HepG2 (cell line): Measurements from ENCODE around the gene TSC22D2. TPM values are rescaled to one million over a fixed set of nuclear protein-coding genes. Genes with fewer than 3 reads are reported as not detected.

Experiments
- ATAC-seq: fragments of 200-7000 bp; cut with Tn5 transposase; 3 replicates; pipeline ENCODE4 v1.9.1; 2020; ENCODE audit warnings: mild to moderate bottlenecking, moderate library complexity
- BruUV-seq: library from RNA; stranded (reverse); fragments of 400-500 nt; replicated peaks from 2 replicates; lab custom pipeline; 2021; lab: Mats Ljungman, UMichigan
- CTCF ChIA-PET: fragments of 300-600 bp; formaldehyde crosslinking; extraction: SDS; loops from one replicate; lab custom pipeline; 2021; ENCODE audit warnings: low total read pairs, inconsistent platforms, low intra/inter-chr PET ratio; lab: Yijun Ruan, JAX
- POLR2A ChIA-PET: fragments of 350-600 bp; sonication (Branson Sonifier 250); formaldehyde crosslinking; loops from one replicate; lab custom pipeline; 2020; ENCODE audit warnings: antibody characterized with exemption, inconsistent platforms; lab: Yijun Ruan, JAX
- DNase-seq: peaks from one replicate; pipeline ENCODE4 v3.0.0-alpha.2; 2015; ENCODE audit warnings: low spot score
- FAIRE-seq: peaks from 3 replicates; lab custom pipeline; 2011; peaks lifted over from hg19 to GRCh38; lab: Jason Lieb, UNC
- H2AFZ ChIP-seq: one replicate; pipeline ENCODE4 v1.6.1; 2011; ENCODE audit warnings: low read length, inconsistent platforms
- H3K27ac ChIP-seq: fragments of 300-600 bp; 3 replicates; pipeline ENCODE4 v1.8.0; 2011; ENCODE audit warnings: mixed run types, mild to moderate bottlenecking, mixed read lengths, low read length, inconsistent platforms; ENCODE audit not compliant: insufficient read depth; ENCODE audit errors: extremely low read length
- H3K27me3 ChIP-seq, 2 experiments: fragments of 200-600 bp in 1 of 2; 2 replicates in 1 of 2; 3 replicates in 1 of 2; pipeline versions ENCODE4 v1.6.0 to v1.8.0; 2011; ENCODE audit warnings: low read length in 2 of 2, mild to moderate bottlenecking in 2 of 2, moderate library complexity in 2 of 2, inconsistent platforms in 1 of 2; ENCODE audit not compliant: insufficient read depth in 2 of 2, control insufficient read depth in 1 of 2
- H3K36me3 ChIP-seq, 2 experiments: fragments of 200-600 bp in 1 of 2; replicated peaks in 1 of 2; 2 replicates in 1 of 2; 3 replicates in 1 of 2; pipeline versions ENCODE4 v1.5.1 to v1.8.0; 2011; ENCODE audit warnings: low read length in 2 of 2, inconsistent platforms in 1 of 2; ENCODE audit not compliant: insufficient read depth in 2 of 2, control insufficient read depth in 1 of 2
- H3K4me1 ChIP-seq: 2 replicates; pipeline ENCODE4 v1.5.1; 2012; ENCODE audit warnings: low read length, inconsistent platforms; ENCODE audit not compliant: insufficient read depth
- H3K4me2 ChIP-seq: 2 replicates; pipeline ENCODE4 v1.6.0; 2011; ENCODE audit warnings: low read depth, low read length, inconsistent platforms
- H3K4me3 ChIP-seq, 3 experiments: fragments of 200-600 bp in 1 of 3; sonication (generic), shearing (Covaris generic) in 1 of 3; replicated peaks in 1 of 3; 2 replicates each; pipeline ENCODE4 v1.5.1; 2011 to 2016; ENCODE audit warnings: low read length in 3 of 3, inconsistent platforms in 2 of 3, low read depth in 2 of 3, mild to moderate bottlenecking in 2 of 3, control low read depth in 1 of 3, mixed read lengths in 1 of 3; ENCODE audit not compliant: insufficient read depth in 1 of 3
- H3K79me2 ChIP-seq: one replicate; pipeline ENCODE4 v1.6.1; 2011; ENCODE audit warnings: low read length, inconsistent platforms; ENCODE audit not compliant: insufficient read depth
- H3K9ac ChIP-seq: 2 replicates; pipeline ENCODE4 v1.6.0; 2011; ENCODE audit warnings: mild to moderate bottlenecking, low read depth, low read length, inconsistent platforms; ENCODE audit not compliant: insufficient read depth
- H3K9me3 ChIP-seq: 2 replicates; pipeline ENCODE4 v1.5.1; 2012; ENCODE audit warnings: mild to moderate bottlenecking, low read length
- H4K20me1 ChIP-seq: 2 replicates; pipeline ENCODE4 v1.6.0; 2011; ENCODE audit warnings: inconsistent platforms, mild to moderate bottlenecking, low read length, moderate library complexity; ENCODE audit not compliant: insufficient read depth
- GABPB1 ChIP-seq: IDR thresholded peaks from 2 replicates; pipeline ENCODE4 v1.6.1; 2016; ENCODE audit warnings: mild to moderate bottlenecking, missing genetic modification reagents, moderate library complexity, missing compliant biosample characterization
- KDM5A ChIP-seq: fragments of 200-600 bp; sonication (generic); IDR thresholded peaks from 2 replicates; pipeline ENCODE4 v1.7.0; 2018; ENCODE audit warnings: antibody characterized with exemption, mild to moderate bottlenecking, low read length, borderline replicate concordance
- SNAPC2 ChIP-seq: sonication (generic); formaldehyde crosslinking; IDR thresholded peaks from 2 replicates; pipeline ENCODE4 v1.8.1; 2022; ENCODE audit warnings: mild to moderate bottlenecking, missing genetic modification reagents
- SUZ12 ChIP-seq: fragments of 150-350 bp; IDR thresholded peaks from 2 replicates; pipeline ENCODE4 v1.6.1; 2014; ENCODE audit warnings: low read depth, low read length
- U2AF1 ChIP-seq: fragments of 200-400 bp; formaldehyde crosslinking; optimal IDR thresholded peaks from 2 replicates; pipeline ENCODE3; 2017; ENCODE audit warnings: mild to moderate bottlenecking, low read depth, low read length
- ZBTB42 ChIP-seq: sonication (generic); formaldehyde crosslinking; IDR thresholded peaks from 2 replicates; pipeline ENCODE4 v1.5.0; 2020; ENCODE audit warnings: mild to moderate bottlenecking, missing genetic modification reagents
- ZC3H13 ChIP-seq: sonication (generic); formaldehyde crosslinking; IDR thresholded peaks from 2 replicates; pipeline ENCODE4 v1.8.1; 2023; ENCODE audit warnings: mild to moderate bottlenecking, missing genetic modification reagents, moderate library complexity
- ZNF124 ChIP-seq: sonication (generic); formaldehyde crosslinking; IDR thresholded peaks from 2 replicates; pipeline ENCODE4 v1.4.0; 2020; ENCODE audit warnings: missing genetic modification reagents
- ZNF180 ChIP-seq: sonication (generic); formaldehyde crosslinking; IDR thresholded peaks from 2 replicates; pipeline ENCODE4 v1.4.0; 2020; ENCODE audit warnings: low read depth, missing genetic modification reagents, borderline replicate concordance
- ZNF264 ChIP-seq: sonication (generic); formaldehyde crosslinking; IDR thresholded peaks from 2 replicates; pipeline ENCODE4 v1.4.0; 2020; ENCODE audit warnings: missing genetic modification reagents
- ZNF446 ChIP-seq: sonication (generic); formaldehyde crosslinking; IDR thresholded peaks from 2 replicates; pipeline ENCODE4 v1.5.0; 2020; ENCODE audit warnings: mild to moderate bottlenecking, missing genetic modification reagents
- ZNF547 ChIP-seq: sonication (generic); formaldehyde crosslinking; IDR thresholded peaks from 2 replicates; pipeline ENCODE4 v1.5.1; 2020; ENCODE audit warnings: mild to moderate bottlenecking, missing genetic modification reagents
- ZNF616 ChIP-seq: sonication (generic); formaldehyde crosslinking; IDR thresholded peaks from 2 replicates; pipeline ENCODE4 v1.5.0; 2020; ENCODE audit warnings: low read depth, mild to moderate bottlenecking, missing genetic modification reagents
- ZNF768 ChIP-seq: sonication (generic); formaldehyde crosslinking; IDR thresholded peaks from 2 replicates; pipeline ENCODE4 v1.4.0; 2020; ENCODE audit warnings: missing genetic modification reagents
- ZNF772 ChIP-seq: sonication (generic); formaldehyde crosslinking; IDR thresholded peaks from 2 replicates; pipeline ENCODE4 v1.5.0; 2020; ENCODE audit warnings: mild to moderate bottlenecking, missing genetic modification reagents
- WGBS: methylation state at CpG from one replicate; pipeline ENCODE4 v1.1.6; 2017; ENCODE audit warnings: low lambda C conversion rate; 5-methylcytosine and 5-hydroxymethylcytosine counted together
- in situ Hi-C: cut with HindIII; loops from 2 replicates; pipeline ENCODE4 v1.10.0; 2017; ENCODE audit warnings: low pct_unique_long_range_greater_than_20kb; ENCODE audit not compliant: extremely low pct_ligation_motif_present
- intact Hi-C: fragments of 100-400 bp; cut with micrococcal nuclease; formaldehyde crosslinking; loops from one replicate; pipeline ENCODE4 v1.10.0; 2022; ENCODE audit not compliant: unreplicated experiment
- polyA plus RNA-seq, 8 experiments: library from polyadenylated mRNA; depleted of rRNA in 3 of 8; stranded (reverse) in 7 of 8; unstranded in 1 of 8; fragments of >200 nt; fragmentation: Illumina TruSeq in 4 of 8; extraction: Trizol in 4 of 8; gene quantifications; 2 replicates each; pipeline versions ENCODE4 v1.2.1 to v1.2.3, GENCODE V29; 2011 to 2016; ENCODE audit warnings: low read depth in 4 of 8, missing spikeins in 1 of 8, mixed read lengths in 1 of 8; ENCODE audit not compliant: insufficient read depth in 1 of 8
- total RNA-seq, 5 experiments: library from RNA; depleted of rRNA; stranded (reverse); fragments of >200 nt; fragmentation: Illumina TruSeq; extraction: Trizol; gene quantifications; 2 replicates each; pipeline ENCODE4 v1.2.3, GENCODE V29; 2016; ENCODE audit warnings: low read depth in 1 of 5
- TF ChIP-seq, protein P1 (sequence below): sonication (generic); formaldehyde crosslinking; conservative IDR thresholded peaks from 2 replicates; pipeline ENCODE4 v1.4.0; 2020; ENCODE audit warnings: missing genetic modification reagents
- TF ChIP-seq, protein P2 (sequence below): IDR thresholded peaks from 2 replicates; pipeline ENCODE4 v1.4.0; 2020; ENCODE audit warnings: mild to moderate bottlenecking, missing genetic modification reagents

Gene TSC22D2
- total and polyA plus RNA-seq, 2 of the 13 experiments (the other 11 are each of a cell fraction or from before 2014, with no cell fraction given): 4.6 to 8.2 TPM

DNA sequence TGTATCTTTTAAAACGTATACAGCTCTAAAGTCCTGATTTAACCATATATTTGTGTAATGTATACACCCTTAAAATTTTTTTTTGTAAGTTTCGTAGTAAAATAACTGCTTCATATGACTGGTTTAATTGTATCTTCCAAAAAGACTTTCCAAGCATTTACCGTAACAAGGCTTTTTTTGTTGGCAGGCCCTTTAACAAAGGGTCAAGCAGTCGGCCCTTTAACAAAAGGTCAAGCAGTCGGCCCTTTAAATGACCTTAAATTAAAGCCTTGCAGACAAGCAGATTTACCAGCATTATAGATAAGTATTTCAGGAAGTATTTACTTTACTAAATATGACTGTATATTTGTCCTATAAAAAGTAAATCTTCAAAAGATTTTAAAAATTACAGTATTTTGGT is 28.1 kb downstream of the TSC22D2 start:
- Histone ChIP-seq H4K20me1 (no peaks in the 10 kb centered on the region; the same call in 1 of the 2 replicates), H2AFZ (no peak overlapping the region), H3K9ac (no peak overlapping the region), H3K79me2 (peaks cover 21% of the 10 kb centered on the region), H3K27me3 (no peaks in the 10 kb centered on the region), H3K4me2 (no peak overlapping the region), H3K9me3 (no peaks in the 10 kb centered on the region), H3K36me3 (0 out of 5 replicates have a peak, but pooled peaks cover 0 to 1% of the 10 kb centered on the region in 2 experiments), H3K4me3 (no peak overlapping the region), H3K27ac (no peak overlapping the region), H3K4me1 (no peaks in the 10 kb centered on the region)
- intact Hi-C loops (no loop called here), in situ Hi-C loops (no loop called here)
- no TSS peak for BruUV-seq
- ChIA-PET POLR2A (no interaction called here), CTCF (no interaction called here)
- no peak for TF ChIP-seq U2AF1
- no peak for TF ChIP-seq KDM5A
- TF ChIP-seq, protein P1, sequence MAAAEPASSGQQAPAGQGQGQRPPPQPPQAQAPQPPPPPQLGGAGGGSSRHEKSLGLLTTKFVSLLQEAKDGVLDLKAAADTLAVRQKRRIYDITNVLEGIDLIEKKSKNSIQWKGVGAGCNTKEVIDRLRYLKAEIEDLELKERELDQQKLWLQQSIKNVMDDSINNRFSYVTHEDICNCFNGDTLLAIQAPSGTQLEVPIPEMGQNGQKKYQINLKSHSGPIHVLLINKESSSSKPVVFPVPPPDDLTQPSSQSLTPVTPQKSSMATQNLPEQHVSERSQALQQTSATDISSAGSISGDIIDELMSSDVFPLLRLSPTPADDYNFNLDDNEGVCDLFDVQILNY (CRISPR knock-in tag): no peak
- no peak for TF ChIP-seq GABPB1 (CRISPR knock-in tag)
- ATAC-seq (no peak), DNase-seq (no peak), FAIRE-seq (no peak)
- WGBS: 96% methylated on average over 5 of the region's 5 CpGs

- H3K4me3 ChIP-seq: no peak overlapping the region
- H3K4me2 ChIP-seq: no peak overlapping the region
- no peak overlapping the region for H3K9ac ChIP-seq
- intact Hi-C loops: no loop called here
- ChIA-PET POLR2A (no interaction called here), CTCF (no interaction called here)
- H3K79me2 ChIP-seq: peaks cover 7% of the 10 kb centered on the region
- 93% methylated on average over 3 of the region's 3 CpGs for WGBS
- H3K36me3 ChIP-seq: peaks cover 0 to 5% of the 10 kb centered on the region in 2 experiments; a peak in 2 of 5 replicates
- no TSS peak for BruUV-seq
- in situ Hi-C loops: no loop called here
- no peaks in the 10 kb centered on the region for H3K9me3 ChIP-seq
- H3K27me3 ChIP-seq: no peaks in the 10 kb centered on the region
- H3K27ac ChIP-seq: no peak overlapping the region
- no peaks in the 10 kb centered on the region for H4K20me1 ChIP-seq
- ATAC-seq: no peak
- DNase-seq: no peak
- H3K4me1 ChIP-seq: no peaks in the 10 kb centered on the region
- no peak overlapping the region for H2AFZ ChIP-seq
- no peak for FAIRE-seq
- no peak for TF ChIP-seq ZNF616
- TF ChIP-seq, protein P2, sequence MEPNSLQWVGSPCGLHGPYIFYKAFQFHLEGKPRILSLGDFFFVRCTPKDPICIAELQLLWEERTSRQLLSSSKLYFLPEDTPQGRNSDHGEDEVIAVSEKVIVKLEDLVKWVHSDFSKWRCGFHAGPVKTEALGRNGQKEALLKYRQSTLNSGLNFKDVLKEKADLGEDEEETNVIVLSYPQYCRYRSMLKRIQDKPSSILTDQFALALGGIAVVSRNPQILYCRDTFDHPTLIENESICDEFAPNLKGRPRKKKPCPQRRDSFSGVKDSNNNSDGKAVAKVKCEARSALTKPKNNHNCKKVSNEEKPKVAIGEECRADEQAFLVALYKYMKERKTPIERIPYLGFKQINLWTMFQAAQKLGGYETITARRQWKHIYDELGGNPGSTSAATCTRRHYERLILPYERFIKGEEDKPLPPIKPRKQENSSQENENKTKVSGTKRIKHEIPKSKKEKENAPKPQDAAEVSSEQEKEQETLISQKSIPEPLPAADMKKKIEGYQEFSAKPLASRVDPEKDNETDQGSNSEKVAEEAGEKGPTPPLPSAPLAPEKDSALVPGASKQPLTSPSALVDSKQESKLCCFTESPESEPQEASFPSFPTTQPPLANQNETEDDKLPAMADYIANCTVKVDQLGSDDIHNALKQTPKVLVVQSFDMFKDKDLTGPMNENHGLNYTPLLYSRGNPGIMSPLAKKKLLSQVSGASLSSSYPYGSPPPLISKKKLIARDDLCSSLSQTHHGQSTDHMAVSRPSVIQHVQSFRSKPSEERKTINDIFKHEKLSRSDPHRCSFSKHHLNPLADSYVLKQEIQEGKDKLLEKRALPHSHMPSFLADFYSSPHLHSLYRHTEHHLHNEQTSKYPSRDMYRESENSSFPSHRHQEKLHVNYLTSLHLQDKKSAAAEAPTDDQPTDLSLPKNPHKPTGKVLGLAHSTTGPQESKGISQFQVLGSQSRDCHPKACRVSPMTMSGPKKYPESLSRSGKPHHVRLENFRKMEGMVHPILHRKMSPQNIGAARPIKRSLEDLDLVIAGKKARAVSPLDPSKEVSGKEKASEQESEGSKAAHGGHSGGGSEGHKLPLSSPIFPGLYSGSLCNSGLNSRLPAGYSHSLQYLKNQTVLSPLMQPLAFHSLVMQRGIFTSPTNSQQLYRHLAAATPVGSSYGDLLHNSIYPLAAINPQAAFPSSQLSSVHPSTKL (CRISPR knock-in tag): no peak
- no peak for TF ChIP-seq ZNF124 (CRISPR knock-in tag)
- TF ChIP-seq ZNF768: no peak
- TF ChIP-seq ZC3H13 (CRISPR knock-in tag): no peak
- no peak for TF ChIP-seq ZNF446 (CRISPR knock-in tag)
- TF ChIP-seq ZBTB42 (CRISPR knock-in tag): no peak
- no peak for TF ChIP-seq ZNF547 (CRISPR knock-in tag)
- no peak for TF ChIP-seq ZNF264 (CRISPR knock-in tag)
- TF ChIP-seq ZNF772: no peak
- no peak for TF ChIP-seq SNAPC2 (CRISPR knock-in tag)
- TF ChIP-seq ZNF180 (CRISPR knock-in tag): no peak
- TF ChIP-seq SUZ12: no peak
Measured at GRCh38 chr3:150439657-150440056, 31.6 kb downstream of the TSC22D2 start.
